Body of pancreas (tissue), 4 donors: ENCODE results near the gene VOPP1.

Experiments
- CTCF ChIP-seq, 7 experiments: fragments of 450-650 bp in 4 of 7; fragments of 200-600 bp in 3 of 7; sonication (generic) in 3 of 7; IDR thresholded peaks; one replicate each; pipeline ENCODE4 v1.5.1; 2016 to 2019; ENCODE audit warnings: antibody characterized with exemption in 7 of 7
- POLR2A ChIP-seq, 3 donors: fragments of 450-650 bp; IDR thresholded peaks; one replicate each; pipeline ENCODE4 v1.6.1; 2016; ENCODE audit warnings: antibody characterized with exemption in 3 of 3, mild to moderate bottlenecking in 2 of 3

GRCh38 chr7:55587687-55588378, 15.5 kb upstream of the VOPP1 start:
- TF ChIP-seq CTCF (IDR thresholded peaks at IDR 0.05) (no peak), POLR2A (IDR thresholded peaks at IDR 0.05) (no peak)
